ENCODE data around the gene SRPK2. TPM values are rescaled to one million over a fixed set of nuclear protein-coding genes. Genes with fewer than 3 reads are reported as not detected.

The SRPK2 gene
- total RNA-seq, 4 donors from 2014 or later, result 21.5 to 35.1 (median 29.2) TPM

- H3K4me1 ChIP-seq, result peaks cover 0 to 9% (median 0%) of the 10 kb centered on the region in 3 donors
- no peak overlapping the region for H3K27ac ChIP-seq
- no peaks in the 10 kb centered on the region for H3K9me3 ChIP-seq
- intact Hi-C loops (cut with DNase I), result no loop called here
- H3K36me3 ChIP-seq, result no peaks in the 10 kb centered on the region
- TF ChIP-seq POLR2A (IDR thresholded peaks at IDR 0.05) (no peak), CTCF (IDR thresholded peaks at IDR 0.05) (no peak)
- no peak for DNase-seq
- 93 to 94% methylated on average over 18 of the region's 18 CpGs for WGBS, 2 donors
- H3K4me3 ChIP-seq, result no peak overlapping the region
- no peaks in the 10 kb centered on the region for H3K27me3 ChIP-seq
Measured at GRCh38 chr7:105402221-105403095, 13.7 kb upstream of the SRPK2 start.

- TF ChIP-seq POLR2A (IDR thresholded peaks at IDR 0.05) (no peak), CTCF (IDR thresholded peaks at IDR 0.05) (peak in 2 of 6 experiments; percentile 7 to 29)
- Histone ChIP-seq H3K36me3 (no peaks in the 10 kb centered on the region), H3K4me3 (no peak overlapping the region), H3K9me3 (no peaks in the 10 kb centered on the region), H3K4me1 (peaks cover 0 to 9% (median 0%) of the 10 kb centered on the region in 3 donors), H3K27me3 (no peaks in the 10 kb centered on the region), H3K27ac (no peak overlapping the region)
- intact Hi-C loops (cut with DNase I), result no loop called here
- no peak for DNase-seq
- WGBS, 2 donors, result 85 to 95% methylated on average over 3 of the region's 3 CpGs
Measured at GRCh38 chr7:105399043-105399725, 10.5 kb upstream of the SRPK2 start.

GRCh38 chr7:105396566-105396965 is 7.8 kb upstream of the SRPK2 start:
- TF ChIP-seq CTCF (IDR thresholded peaks at IDR 0.05) (no peak), POLR2A (IDR thresholded peaks at IDR 0.05) (no peak)
- WGBS, 2 donors, result 81 to 85% methylated on average over 3 of the region's 3 CpGs
- Histone ChIP-seq H3K27ac (no peak overlapping the region), H3K27me3 (no peaks in the 10 kb centered on the region), H3K36me3 (no peaks in the 10 kb centered on the region), H3K4me1 (peaks cover 0 to 1% (median 0%) of the 10 kb centered on the region in 3 donors), H3K9me3 (no peaks in the 10 kb centered on the region), H3K4me3 (no peak overlapping the region)
- DNase-seq, result no peak
- intact Hi-C loops (cut with DNase I), result no loop called here

- H3K36me3 ChIP-seq, result no peaks in the 10 kb centered on the region
- intact Hi-C loops (cut with DNase I), result no loop called here
- H3K9me3 ChIP-seq, result no peaks in the 10 kb centered on the region
- no peak overlapping the region for H3K27ac ChIP-seq
- TF ChIP-seq POLR2A (IDR thresholded peaks at IDR 0.05) (no peak), CTCF (IDR thresholded peaks at IDR 0.05) (no peak)
- H3K4me1 ChIP-seq, result peaks cover 6 to 10% (median 8%) of the 10 kb centered on the region in 3 donors
- DNase-seq, result no peak
- no peak overlapping the region for H3K4me3 ChIP-seq
- 88 to 92% methylated on average over 5 of the region's 5 CpGs for WGBS, 2 donors
- H3K27me3 ChIP-seq, result no peaks in the 10 kb centered on the region
Measured at GRCh38 chr7:105391429-105391828, 2.7 kb upstream of the SRPK2 start.

- no peak for DNase-seq
- Histone ChIP-seq H3K4me1 (peaks cover 6 to 10% (median 8%) of the 10 kb centered on the region in 3 donors), H3K9me3 (no peaks in the 10 kb centered on the region), H3K27ac (no peak overlapping the region), H3K4me3 (no peak overlapping the region), H3K27me3 (no peaks in the 10 kb centered on the region), H3K36me3 (peaks cover 0 to 4% (median 0%) of the 10 kb centered on the region in 3 donors)
- 92 to 93% methylated on average over 1 of the region's 1 CpG for WGBS, 2 donors
- TF ChIP-seq POLR2A (IDR thresholded peaks at IDR 0.05) (no peak), CTCF (IDR thresholded peaks at IDR 0.05) (no peak)
- intact Hi-C loops (cut with DNase I), result no loop called here
Measured at GRCh38 chr7:105389889-105390288, 1.2 kb upstream of the SRPK2 start.
